Colonic mucosa (tissue), 4 donors: ENCODE data around the gene PDE4D. TPM values are rescaled to one million over a fixed set of nuclear protein-coding genes. Genes with fewer than 3 reads are reported as not detected.
A peak's percentile ranks its signal among the peaks of the same experiment; 100 is the strongest.

ENCODE experiments used
- DNase-seq: peaks from one replicate; pipeline ENCODE4 v3.0.0-alpha.2; 2020
- H3K27ac ChIP-seq: fragments of 200-600 bp; one replicate; pipeline ENCODE4 v1.8.0; 2021
- H3K27me3 ChIP-seq: fragments of 200-600 bp; one replicate; pipeline ENCODE4 v1.8.0; 2021
- H3K36me3 ChIP-seq: fragments of 200-600 bp; one replicate; pipeline ENCODE4 v1.8.0; 2021
- H3K4me1 ChIP-seq: fragments of 200-600 bp; one replicate; pipeline ENCODE4 v1.8.0; 2021; ENCODE audit warnings: mild to moderate bottlenecking
- H3K4me3 ChIP-seq: fragments of 200-600 bp; one replicate; pipeline ENCODE4 v1.8.0; 2021
- H3K9ac ChIP-seq, 2 donors: one replicate each; pipeline ENCODE4 v1.7.0; 2013; ENCODE audit warnings: control low read depth in 2 of 2, low read depth in 2 of 2, low read length in 2 of 2
- H3K9me3 ChIP-seq: fragments of 200-600 bp; one replicate; pipeline ENCODE4 v1.8.0; 2021
- intact Hi-C: fragments of 100-400 bp; cut with DNase I; formaldehyde crosslinking; loops from one replicate; pipeline ENCODE4 v1.14.1; 2022
- total RNA-seq, 2 donors: library from RNA; stranded (reverse); fragmentation: NEBNext Ultra II Directional in 1 of 2; extraction: Animal tissue kit (Norgen Biotek cat#: 25700) in 1 of 2; gene quantifications; one replicate each; pipeline ENCODE4 v1.2.1, GENCODE V29; 2021
- TF ChIP-seq, protein P1 (sequence below): fragments of 200-600 bp; IDR thresholded peaks from one replicate; pipeline ENCODE4 v1.8.0; 2022; ENCODE audit warnings: antibody characterized with exemption, mild to moderate bottlenecking
- donor health status: healthy.
- donor health status: DM: no; HTN: no; CAD: no.
- donor health status: DM: no; HTN: no; CAD: no.

Gene PDE4D
- total RNA-seq, 2 donors from 2014 or later = 23.1 to 53.7 TPM

DNA sequence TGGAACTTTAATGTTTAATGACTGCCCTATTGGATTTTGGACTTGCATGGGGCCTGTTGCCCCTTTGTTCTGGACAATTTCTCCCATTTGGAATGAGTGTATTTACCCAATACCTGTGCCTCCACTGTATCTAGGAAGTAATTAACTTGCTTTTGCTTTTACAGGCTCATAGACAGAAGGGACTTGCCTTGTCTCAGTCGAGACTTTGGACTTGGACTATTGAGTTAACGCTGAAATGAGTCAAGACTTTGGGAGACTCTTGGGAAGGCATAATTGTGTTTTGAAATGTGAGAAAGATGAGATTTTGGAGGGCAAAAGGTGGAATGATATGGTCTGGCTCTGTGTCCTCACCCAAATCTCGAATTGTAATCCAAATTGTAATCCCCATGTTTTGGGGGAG is 368.2 kb downstream of the PDE4D start:
- no peaks in the 10 kb centered on the region for H3K9me3 ChIP-seq
- H3K36me3 ChIP-seq = no peaks in the 10 kb centered on the region
- TF ChIP-seq, protein P1, sequence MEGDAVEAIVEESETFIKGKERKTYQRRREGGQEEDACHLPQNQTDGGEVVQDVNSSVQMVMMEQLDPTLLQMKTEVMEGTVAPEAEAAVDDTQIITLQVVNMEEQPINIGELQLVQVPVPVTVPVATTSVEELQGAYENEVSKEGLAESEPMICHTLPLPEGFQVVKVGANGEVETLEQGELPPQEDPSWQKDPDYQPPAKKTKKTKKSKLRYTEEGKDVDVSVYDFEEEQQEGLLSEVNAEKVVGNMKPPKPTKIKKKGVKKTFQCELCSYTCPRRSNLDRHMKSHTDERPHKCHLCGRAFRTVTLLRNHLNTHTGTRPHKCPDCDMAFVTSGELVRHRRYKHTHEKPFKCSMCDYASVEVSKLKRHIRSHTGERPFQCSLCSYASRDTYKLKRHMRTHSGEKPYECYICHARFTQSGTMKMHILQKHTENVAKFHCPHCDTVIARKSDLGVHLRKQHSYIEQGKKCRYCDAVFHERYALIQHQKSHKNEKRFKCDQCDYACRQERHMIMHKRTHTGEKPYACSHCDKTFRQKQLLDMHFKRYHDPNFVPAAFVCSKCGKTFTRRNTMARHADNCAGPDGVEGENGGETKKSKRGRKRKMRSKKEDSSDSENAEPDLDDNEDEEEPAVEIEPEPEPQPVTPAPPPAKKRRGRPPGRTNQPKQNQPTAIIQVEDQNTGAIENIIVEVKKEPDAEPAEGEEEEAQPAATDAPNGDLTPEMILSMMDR = no peak
- peak overlapping the region; percentile 25 for H3K27ac ChIP-seq
- H3K4me3 ChIP-seq = no peak overlapping the region
- peaks cover 3% of the 10 kb centered on the region for H3K4me1 ChIP-seq
- H3K27me3 ChIP-seq = no peaks in the 10 kb centered on the region
- no peak for DNase-seq
- H3K9ac ChIP-seq = no peak overlapping the region
- intact Hi-C loops = no loop called here

DNA sequence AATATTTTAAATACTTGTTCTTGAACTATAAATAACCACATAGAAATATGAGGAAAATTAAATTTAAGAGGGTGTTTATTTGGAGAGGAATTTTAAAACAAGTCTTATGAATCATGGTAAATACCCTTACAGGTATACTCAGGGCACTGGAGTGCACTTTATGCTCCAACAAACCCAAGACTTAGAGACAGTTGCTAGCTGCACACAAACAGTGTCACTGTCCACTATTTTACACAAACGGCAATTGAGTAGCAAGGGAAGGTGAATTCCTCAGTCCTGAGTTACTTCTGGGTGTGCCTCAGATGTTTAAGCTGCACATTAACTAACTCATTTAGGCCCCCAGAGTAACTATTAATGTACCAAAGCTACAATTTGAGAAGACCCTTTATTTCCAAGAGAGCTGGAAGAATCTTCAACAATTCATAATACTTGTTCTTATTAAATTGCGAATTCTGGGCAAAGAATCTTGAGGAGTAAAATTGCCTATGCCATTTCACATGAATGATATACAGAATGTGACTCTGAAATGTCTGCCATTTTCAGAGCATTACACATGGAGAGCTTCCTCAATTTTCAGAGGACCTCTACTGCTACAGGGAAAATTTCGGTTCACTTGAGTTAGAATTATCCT is 371.2 kb downstream of the PDE4D start:
- H3K4me3 ChIP-seq = no peak overlapping the region
- no peaks in the 10 kb centered on the region for H3K9me3 ChIP-seq
- intact Hi-C loops = no loop called here
- H3K9ac ChIP-seq = no peak overlapping the region
- H3K27me3 ChIP-seq = no peaks in the 10 kb centered on the region
- no peak for DNase-seq
- peaks cover 3% of the 10 kb centered on the region for H3K4me1 ChIP-seq
- no peak overlapping the region for H3K27ac ChIP-seq
- TF ChIP-seq, protein P1 = no peak
- H3K36me3 ChIP-seq = no peaks in the 10 kb centered on the region

DNA sequence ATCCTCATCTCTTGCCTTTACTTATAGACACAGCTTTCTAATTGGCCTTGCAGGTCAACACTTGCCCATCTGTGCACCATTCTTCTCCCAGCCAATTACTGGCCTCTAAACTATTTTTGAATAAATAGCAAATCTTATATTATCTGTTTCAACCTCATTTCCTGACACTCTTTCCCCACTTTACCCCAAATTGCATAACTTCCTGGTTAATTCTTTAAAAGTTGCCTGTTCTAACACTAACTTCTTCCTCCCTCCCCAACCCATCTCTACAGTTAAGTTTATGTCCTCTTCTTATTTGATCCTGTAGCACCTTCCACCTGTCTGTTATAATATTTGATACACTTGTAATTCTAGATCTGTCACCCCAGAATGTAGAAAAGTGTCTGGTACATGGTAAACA is 372.1 kb downstream of the PDE4D start:
- no peak for DNase-seq
- H3K9me3 ChIP-seq = no peaks in the 10 kb centered on the region
- TF ChIP-seq, protein P1 = no peak

DNA sequence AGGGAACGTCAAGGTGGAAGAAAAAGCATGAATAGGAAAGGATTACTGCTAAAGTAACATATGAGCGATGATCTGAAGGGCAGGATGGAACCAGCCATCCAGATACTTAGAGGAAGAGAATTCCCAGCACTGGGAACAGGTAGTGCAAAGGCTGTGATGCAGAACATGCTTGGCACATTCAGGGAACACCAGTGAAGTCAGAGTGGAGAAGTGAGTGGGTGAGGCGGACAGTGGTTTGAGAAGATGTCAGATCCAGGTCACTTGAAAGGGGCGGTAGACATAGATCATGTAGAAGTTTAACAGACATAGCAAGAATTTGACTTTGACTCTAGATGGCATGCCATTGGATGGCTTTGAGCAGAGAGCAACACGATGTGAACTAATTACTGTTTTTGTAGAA is 374.2 kb downstream of the PDE4D start:
- no peak overlapping the region for H3K27ac ChIP-seq
- TF ChIP-seq, protein P1 = no peak

More for the DNA sequence above, 372.1 kb downstream of the PDE4D start:
- intact Hi-C loops = no loop called here
- Histone ChIP-seq H3K9ac (no peak overlapping the region), H3K27ac (no peak overlapping the region), H3K27me3 (no peaks in the 10 kb centered on the region), H3K4me3 (no peak overlapping the region), H3K4me1 (peaks cover 3% of the 10 kb centered on the region), H3K36me3 (no peaks in the 10 kb centered on the region)

DNA sequence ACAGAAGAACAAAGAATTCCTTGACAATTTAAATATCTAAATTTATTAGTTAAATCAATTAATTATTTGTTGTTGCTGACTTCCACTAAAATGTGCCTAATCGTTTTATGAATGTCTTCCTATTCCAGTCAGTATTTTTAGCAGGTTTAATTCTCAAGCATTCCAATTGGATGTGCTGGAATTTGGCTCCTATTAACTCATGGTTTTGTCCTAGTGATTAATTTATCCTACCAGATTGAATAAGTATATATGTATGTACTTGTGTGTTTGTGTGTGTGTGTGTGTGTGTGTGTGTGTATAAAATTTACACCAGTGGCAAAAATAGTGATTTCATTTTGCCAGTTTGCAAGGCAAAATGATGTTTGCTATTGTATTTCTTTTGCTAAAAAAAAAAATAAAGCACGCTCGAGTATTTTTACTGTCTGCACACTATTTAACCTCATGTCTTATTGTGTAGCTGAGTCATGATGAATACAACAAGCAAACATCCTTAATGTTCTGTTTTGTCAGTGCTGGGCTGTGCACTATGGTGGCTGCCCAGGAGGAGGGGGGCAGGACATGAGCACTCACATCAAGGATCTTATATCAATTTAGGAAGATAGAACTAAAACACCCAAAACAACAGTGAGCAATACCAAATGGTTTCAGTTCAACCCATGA is 375.5 kb downstream of the PDE4D start:
- Histone ChIP-seq H3K9me3 (no peaks in the 10 kb centered on the region), H3K27me3 (no peaks in the 10 kb centered on the region), H3K9ac (no peak overlapping the region), H3K27ac (no peak overlapping the region), H3K4me3 (no peak overlapping the region), H3K36me3 (no peaks in the 10 kb centered on the region), H3K4me1 (peaks cover 3% of the 10 kb centered on the region)
- TF ChIP-seq, protein P1 = no peak
- intact Hi-C loops = no loop called here
- no peak for DNase-seq

More for the DNA sequence above, 374.2 kb downstream of the PDE4D start:
- no peak for DNase-seq
- Histone ChIP-seq H3K9ac (no peak overlapping the region), H3K4me1 (peaks cover 3% of the 10 kb centered on the region), H3K4me3 (no peak overlapping the region), H3K36me3 (no peaks in the 10 kb centered on the region), H3K9me3 (no peaks in the 10 kb centered on the region), H3K27me3 (no peaks in the 10 kb centered on the region)
- intact Hi-C loops = no loop called here
